ENCODE data around the gene PDE7B.
"Not testable (repeated sequence)": the region's sequence is repeated elsewhere in the genome, so short reads cannot be mapped to it uniquely, and the experiment has no call there.

The PDE7B gene

GRCh38 chr6:136077834-136078576, 226.5 kb downstream of the PDE7B start:
- DNase-seq = no peak

GRCh38 chr6:136079701-136080565, 228.4 kb downstream of the PDE7B start:
- no peak for DNase-seq

DNA sequence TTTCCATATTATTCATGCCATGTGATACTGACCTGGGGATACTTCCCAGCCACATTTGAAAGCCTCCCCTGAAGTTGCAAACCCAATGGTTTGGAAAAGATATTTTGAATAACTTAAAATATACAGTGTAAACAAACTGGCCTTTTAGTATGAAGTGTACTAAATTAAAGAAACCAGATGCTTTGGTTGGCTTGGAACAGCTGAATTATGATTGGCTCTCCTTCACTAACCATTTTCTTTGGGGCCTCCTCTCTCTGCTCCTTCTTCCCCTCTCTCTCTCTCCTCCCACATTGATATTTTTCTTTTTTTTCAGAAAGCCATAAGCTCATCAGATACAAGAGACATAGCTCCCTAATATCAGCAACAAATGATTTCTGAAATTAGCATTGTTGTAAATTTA, 232.0 kb downstream of the PDE7B start:
- DNase-seq = no peak

DNA sequence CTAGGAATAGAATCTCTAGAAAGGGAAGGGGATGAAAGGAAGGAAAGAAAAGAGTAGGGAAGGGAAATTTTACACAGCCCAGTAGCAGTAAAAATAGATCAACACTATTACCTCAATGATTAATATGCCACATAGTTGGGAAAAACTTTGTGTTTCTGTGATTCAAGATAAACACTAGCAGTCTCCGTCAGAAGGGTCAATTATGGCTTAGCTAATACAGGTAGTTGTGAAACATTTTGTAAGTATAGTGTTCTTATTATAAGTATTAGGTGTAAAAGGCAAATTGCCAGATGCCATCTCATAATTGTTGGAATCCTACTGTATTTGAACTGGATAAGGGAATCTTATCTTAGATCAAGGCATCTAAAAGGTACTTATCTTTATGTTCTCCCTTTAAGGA, 232.9 kb downstream of the PDE7B start:
- no peak for DNase-seq

- DNase-seq = no peak
Measured at GRCh38 chr6:136085370-136086115, 234.0 kb downstream of the PDE7B start.

GRCh38 chr6:136086686-136087085, 235.2 kb downstream of the PDE7B start:
- DNase-seq = no peak

DNA sequence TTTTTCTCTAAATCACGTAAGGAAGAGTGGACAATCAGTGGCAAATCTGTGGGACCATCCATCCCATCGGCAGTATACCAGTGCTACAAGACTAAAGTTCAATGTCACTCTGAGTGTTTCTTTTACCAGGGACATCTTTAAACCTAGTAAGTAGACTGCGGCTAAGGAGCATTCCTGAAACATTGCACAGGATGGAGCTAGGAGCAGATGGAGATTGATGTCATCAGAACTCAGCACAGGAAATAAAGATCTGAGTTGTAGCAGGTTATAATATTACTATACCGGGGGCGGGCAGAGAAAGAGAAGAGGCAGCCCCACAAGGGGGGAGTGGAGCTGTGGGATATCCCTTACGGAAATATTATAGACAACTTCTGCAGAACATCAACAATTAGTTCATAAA, 236.5 kb downstream of the PDE7B start:
- no peak for DNase-seq

- no peak for DNase-seq
Measured at GRCh38 chr6:136088693-136089092, 237.2 kb downstream of the PDE7B start.

DNA sequence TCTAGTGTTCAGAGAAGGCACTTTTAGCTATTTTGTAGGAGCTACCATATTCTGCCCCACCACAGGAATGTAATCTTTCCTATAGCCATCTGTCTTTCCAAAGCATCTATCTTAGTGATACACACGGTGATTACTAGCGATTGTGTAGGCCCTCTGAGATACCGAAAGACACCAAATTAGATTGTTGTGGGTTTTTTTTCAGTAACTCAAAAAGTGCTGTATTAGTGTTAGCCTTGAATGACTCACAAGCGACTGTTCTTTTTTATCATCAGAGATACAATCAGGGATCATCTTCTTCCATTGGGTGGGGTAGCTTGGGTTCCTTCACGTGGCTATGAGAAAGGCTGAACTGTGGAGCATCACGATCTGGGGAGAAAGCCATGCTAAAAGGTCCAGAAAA, 238.4 kb downstream of the PDE7B start:
- DNase-seq = no peak

DNA sequence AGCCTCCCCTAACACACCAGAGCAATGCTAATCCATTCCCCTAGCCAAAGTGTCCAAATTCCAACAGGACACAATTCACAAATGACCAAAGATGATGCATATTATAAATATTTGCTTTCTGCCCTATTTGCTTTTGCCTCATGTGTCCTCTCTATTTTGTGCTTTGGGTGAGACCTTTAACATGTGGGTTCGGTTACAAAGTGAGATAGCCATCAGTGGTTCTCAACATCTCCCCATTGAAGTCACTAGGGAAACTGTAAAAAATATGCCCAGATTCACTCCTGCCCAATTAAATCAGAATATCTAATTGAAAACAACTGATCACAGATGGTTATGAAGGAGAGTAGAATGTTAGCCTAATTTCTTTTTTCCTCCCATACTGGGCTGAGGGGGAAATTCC, 239.4 kb downstream of the PDE7B start:
- DNase-seq = no peak

- no peak for DNase-seq
Measured at GRCh38 chr6:136092897-136093296, 241.4 kb downstream of the PDE7B start.

DNA sequence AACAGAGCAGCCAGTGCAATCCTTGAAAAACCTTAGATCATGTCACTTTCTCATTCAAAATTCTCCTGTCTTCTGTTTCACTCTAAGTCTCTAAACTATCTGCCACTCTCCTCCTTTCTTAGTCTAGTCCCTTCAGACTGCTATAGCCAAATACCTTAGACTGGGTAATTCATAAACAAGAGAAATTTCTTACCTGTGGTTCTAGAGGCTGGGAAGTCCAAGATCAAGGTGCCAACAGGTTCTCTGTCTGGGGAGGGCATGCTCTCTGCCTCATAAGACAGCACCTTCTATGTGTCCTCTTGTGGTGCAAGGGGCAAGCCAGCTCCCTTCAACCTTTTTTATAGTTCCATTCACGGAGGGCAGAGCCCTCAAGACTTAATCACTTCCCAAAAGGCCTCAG, 242.3 kb downstream of the PDE7B start:
- DNase-seq = no peak

- no peak for DNase-seq
Measured at GRCh38 chr6:136094812-136095211, 243.3 kb downstream of the PDE7B start.

DNA sequence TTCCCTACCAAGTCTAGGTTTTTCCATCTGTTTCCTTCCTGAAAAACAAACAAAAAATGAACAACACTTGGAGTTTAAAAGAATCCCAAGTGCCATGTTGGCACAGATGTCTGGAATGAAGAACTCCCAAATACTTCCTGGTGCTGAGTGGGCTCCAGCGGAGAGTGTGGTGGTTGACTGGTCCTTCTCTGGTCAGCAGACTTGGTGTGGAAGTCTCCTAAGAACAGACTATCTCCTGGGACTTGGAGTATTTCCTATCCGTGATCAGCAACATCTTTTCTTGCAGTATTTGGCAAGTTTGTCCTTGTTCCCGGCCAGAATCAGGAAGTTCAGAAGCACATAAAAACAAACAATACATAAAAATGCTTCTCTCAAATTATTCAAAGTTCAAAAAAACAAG, 244.5 kb downstream of the PDE7B start:
- no peak for DNase-seq

DNA sequence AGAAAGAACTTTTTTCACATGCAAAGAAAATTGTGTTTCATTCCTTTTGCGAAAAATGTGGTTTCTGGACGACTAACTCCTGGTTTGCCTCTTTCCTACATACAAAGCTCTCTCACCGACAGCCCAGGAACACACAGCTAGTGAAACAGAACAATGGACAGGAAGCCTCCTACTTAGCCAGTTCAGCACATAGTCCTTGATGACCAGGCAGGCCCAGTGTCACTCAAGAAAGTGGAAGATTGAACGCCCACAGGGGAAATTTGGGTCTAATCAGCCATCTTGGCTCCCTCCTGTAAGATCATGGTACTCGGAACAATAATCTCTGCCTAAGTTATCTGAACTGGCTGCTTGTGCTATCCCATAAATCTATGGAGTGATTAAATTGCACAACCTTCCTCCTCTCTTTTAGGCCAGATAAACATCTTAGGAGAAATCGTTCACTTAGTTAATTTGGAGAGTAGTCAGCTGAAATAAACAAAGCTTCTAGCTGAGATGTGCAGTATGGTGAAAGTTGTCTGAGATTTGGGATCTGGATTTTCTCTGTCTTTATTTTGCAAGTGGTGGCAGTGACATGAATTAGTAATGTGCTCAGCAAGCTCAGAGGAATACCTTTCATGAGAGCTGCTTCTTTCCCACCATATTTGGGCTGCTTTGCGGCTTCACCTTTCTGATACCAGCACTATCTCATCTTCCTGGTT, 251.6 kb downstream of the PDE7B start:
- no peak for DNase-seq

DNA sequence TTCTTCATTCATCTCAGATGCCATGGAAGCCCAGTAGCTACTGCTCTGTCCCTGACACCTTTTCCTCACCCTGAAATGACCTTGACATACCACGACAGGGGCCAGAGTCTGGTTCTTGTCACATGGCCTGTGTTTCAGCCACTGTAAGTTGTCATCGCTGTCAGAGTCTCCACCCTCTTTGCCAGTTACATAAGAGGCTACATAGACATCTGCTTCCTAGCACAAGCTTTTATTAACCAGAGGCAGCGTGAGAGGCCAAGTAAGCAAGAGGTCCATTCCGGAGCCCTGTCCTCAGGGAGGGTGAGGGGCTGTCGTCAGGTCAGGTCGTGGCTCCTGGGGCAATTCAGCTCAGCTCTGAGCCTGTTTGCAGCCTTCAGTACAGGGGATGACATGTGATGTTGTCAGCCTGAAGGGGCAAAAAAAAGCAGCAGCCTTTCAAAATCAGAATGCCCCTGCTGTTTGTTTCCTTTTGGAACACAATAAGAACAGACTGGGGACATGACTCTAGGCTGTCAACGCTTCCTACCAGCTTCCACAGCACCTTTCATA, 252.3 kb downstream of the PDE7B start:
- no peak for DNase-seq

GRCh38 chr6:136104556-136104955, 253.1 kb downstream of the PDE7B start:
- no peak for DNase-seq

DNA sequence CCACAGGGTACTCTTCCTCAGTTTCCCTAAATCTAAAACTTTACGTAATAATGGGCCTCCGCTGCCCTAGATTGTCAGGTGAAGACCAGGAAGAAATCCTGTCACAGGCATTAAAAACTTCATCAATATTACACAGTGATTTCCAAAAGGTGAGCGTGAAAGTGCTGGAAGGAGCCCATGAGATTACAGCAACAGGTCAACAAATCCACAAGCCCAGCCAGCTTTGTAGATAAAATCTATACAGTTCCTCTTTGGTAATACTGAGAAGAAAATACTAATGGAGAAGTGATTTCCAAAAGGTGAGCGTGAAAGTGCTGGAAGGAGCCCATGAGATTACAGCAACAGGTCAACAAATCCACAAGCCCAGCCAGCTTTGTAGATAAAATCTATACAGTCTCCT, 254.3 kb downstream of the PDE7B start:
- not testable (repeated sequence) for DNase-seq

- DNase-seq = no peak
Measured at GRCh38 chr6:136108361-136108945, 257.0 kb downstream of the PDE7B start.

- DNase-seq = no peak
Measured at GRCh38 chr6:136111831-136112230, 260.3 kb downstream of the PDE7B start.

DNA sequence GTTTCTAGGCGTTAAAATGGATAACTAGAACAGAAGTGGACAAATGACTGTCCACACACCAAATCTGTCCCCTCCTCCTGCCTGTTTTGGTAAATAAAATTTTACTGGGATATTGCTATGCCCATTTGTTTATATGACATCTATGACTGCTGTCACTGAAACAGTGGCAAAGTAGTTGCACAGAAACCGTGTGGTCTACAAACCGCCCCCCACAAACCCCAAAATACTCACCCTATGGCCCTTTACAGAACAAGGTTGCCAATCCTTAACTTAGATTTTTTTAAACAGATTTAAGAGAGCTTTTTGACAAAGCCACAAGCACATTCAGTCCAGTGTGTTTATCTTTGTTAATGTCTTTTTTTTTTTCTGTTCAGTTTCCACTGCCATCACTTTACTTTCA, 260.8 kb downstream of the PDE7B start:
- no peak for DNase-seq

DNA sequence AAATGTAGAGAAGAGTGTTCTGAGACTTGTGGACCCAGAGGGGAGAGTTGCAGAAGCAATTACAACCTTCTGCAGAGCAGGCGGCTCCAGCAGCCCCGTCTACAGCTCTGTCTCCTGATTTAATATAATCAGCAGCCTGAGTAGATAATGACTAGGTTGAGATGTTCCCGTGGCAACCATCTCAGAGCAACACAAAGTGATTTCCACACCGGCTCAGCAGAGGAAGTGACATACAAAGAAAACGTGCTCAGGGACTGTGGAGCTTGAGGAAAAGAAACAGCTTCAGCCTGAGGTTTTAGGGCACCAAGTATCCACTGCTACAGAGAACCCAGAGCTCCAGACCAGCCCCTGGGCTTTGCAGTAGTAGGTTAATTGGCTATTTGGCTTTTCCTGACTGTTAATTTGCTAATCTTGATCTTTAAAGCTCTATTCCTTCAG, 262.3 kb downstream of the PDE7B start:
- DNase-seq = no peak

Measured in SIG-M5 (cell line).